ENCODE data around the gene KLF16. TPM values are rescaled to one million over a fixed set of nuclear protein-coding genes. Genes with fewer than 3 reads are reported as not detected.

Gene KLF16
- total RNA-seq, 2 donors from 2014 or later = 7.7 to 11.0 TPM

DNA sequence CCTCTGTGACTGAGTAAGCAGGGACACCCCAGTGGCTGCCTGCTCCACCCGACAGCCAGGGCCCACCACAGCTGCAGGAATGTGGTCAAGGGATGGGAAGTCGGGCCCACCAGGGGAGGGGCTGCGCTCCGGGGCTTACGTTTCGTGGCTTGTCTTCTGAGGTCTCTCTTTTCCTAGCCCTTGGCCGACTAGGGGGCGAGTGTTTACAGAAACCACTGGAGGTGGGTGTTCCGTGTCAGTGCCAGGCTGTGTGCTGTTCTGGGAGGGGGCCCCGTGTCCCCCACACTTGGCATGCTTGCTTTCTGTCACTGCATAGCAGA is 46.3 kb upstream of the KLF16 start:
- Histone ChIP-seq H3K9me3 (no peaks in the 10 kb centered on the region), H3K27ac (no peak overlapping the region), H3K4me3 (no peak overlapping the region)

DNA sequence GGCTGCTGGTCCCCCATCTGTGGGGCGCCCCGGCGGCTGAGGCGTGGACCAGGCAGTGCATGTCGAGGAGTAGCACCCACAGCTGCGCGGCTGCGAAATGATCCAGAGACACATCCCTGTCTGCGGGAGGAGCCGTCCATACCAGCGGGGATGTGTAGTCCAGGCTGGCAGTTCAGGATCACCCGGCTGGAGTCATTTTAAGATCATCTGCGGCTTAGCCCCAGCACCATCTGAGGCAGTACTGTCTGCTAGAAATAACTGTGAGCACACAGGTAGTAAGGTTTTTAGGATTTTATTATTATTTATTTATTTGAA is 44.9 kb upstream of the KLF16 start:
- no peaks in the 10 kb centered on the region for H3K27me3 ChIP-seq (replicated peaks; ENCODE audit: insufficient read depth)
- no peaks in the 10 kb centered on the region for H3K9me3 ChIP-seq
- TF ChIP-seq, protein P1, sequence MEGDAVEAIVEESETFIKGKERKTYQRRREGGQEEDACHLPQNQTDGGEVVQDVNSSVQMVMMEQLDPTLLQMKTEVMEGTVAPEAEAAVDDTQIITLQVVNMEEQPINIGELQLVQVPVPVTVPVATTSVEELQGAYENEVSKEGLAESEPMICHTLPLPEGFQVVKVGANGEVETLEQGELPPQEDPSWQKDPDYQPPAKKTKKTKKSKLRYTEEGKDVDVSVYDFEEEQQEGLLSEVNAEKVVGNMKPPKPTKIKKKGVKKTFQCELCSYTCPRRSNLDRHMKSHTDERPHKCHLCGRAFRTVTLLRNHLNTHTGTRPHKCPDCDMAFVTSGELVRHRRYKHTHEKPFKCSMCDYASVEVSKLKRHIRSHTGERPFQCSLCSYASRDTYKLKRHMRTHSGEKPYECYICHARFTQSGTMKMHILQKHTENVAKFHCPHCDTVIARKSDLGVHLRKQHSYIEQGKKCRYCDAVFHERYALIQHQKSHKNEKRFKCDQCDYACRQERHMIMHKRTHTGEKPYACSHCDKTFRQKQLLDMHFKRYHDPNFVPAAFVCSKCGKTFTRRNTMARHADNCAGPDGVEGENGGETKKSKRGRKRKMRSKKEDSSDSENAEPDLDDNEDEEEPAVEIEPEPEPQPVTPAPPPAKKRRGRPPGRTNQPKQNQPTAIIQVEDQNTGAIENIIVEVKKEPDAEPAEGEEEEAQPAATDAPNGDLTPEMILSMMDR (IDR thresholded peaks at IDR 0.05) = no peak
- ATAC-seq (ENCODE audit: insufficient number of reproducible peaks, low FRiP score, low read depth) (no peak), DNase-seq (ENCODE audit: low spot score) (no peak)
- no peak overlapping the region for H3K4me3 ChIP-seq
- no peak overlapping the region for H3K27ac ChIP-seq
- H3K4me1 ChIP-seq (ENCODE audit: control insufficient read depth in 1 of 2, low read depth in 2 of 2) = peaks cover 9 to 25% of the 10 kb centered on the region in 2 donors
- H3K36me3 ChIP-seq = peaks cover 7% of the 10 kb centered on the region

More for the DNA sequence above, 46.3 kb upstream of the KLF16 start:
- Histone ChIP-seq H3K36me3 (peaks cover 11% of the 10 kb centered on the region), H3K27me3 (replicated peaks; ENCODE audit: insufficient read depth) (no peaks in the 10 kb centered on the region), H3K4me1 (ENCODE audit: control insufficient read depth in 1 of 2, low read depth in 2 of 2) (peaks cover 5 to 11% of the 10 kb centered on the region in 2 donors)
- TF ChIP-seq, protein P1 (IDR thresholded peaks at IDR 0.05) = no peak
- DNase-seq (ENCODE audit: low spot score) (no peak), ATAC-seq (ENCODE audit: insufficient number of reproducible peaks, low FRiP score, low read depth) (no peak)

DNA sequence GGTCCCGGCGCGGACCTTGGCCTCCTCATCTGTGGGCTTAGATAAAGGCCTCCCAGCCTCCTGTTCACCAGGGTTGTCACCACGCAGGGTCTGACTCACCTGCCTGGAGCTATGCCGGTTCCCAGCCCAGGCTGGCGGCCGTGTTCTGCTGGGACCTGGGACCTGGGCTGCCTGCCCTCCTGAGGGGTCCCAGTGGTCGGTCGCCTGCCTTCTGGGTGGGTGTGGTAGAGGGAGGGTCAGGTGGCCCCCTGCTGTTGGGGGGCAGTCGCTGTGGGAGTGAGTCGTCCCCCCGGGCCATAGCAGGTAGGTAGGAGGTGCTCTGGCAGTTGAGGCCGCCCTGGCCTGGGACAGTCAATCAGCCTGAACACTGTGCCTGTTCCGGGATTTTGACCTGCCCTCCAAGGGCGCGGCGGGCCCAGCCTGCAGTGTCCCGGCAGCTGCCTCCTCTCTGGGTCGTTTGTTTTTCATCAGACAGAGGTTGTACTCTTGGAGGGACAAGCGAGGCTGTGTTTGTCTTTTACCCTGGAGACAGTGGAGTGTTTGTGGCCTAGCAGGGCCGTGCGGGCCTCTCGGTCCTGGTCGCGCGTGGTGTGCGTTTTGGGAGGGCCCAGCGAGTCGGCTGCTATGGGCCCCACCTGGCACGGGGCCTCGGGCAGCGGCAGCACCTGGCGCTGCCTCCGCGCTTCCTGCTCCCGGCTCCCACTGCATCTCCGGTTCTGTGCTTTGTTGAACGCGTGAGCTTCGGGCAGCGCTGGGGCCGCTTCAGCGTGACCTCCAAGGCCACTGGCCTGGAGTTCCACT is 44.4 kb upstream of the KLF16 start:
- DNase-seq (ENCODE audit: low spot score) (no peak), ATAC-seq (ENCODE audit: insufficient number of reproducible peaks, low FRiP score, low read depth) (no peak)
- H3K4me3 ChIP-seq = no peak overlapping the region
- no peaks in the 10 kb centered on the region for H3K27me3 ChIP-seq (replicated peaks; ENCODE audit: insufficient read depth)
- no peaks in the 10 kb centered on the region for H3K9me3 ChIP-seq
- H3K4me1 ChIP-seq (ENCODE audit: control insufficient read depth in 1 of 2, low read depth in 2 of 2) = peaks cover 9 to 30% of the 10 kb centered on the region in 2 donors
- peaks cover 1% of the 10 kb centered on the region for H3K36me3 ChIP-seq
- no peak overlapping the region for H3K27ac ChIP-seq
- TF ChIP-seq, protein P1 (IDR thresholded peaks at IDR 0.05) = no peak

DNA sequence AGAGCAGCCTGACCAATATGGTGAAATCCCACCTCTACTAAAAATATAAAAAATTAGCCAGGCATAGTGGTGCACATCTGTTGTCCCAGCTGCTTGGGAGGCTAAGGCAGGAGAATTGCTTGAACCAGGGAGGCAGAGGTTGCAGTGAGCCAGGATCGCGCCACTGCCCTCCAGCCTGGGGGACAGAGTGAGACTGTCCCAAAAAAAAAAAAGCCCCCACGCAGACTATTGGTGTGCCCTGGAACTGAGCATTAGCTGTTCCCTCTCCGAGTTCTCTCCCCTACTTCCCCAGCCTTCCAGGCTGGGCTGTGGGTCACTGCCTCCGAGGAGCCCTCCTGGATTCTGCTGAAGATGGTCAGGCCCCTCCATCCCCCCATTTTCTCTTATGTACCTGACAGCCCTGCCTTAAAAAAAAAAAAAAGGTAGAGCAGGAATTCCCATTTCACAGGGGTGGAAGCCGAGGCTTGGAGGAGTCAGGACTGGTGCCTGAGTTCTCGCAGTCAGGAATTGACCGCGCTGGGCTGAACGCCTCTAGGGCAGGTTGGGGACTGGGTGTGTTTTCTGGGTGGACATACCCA is 43.7 kb upstream of the KLF16 start:
- no peak for ATAC-seq (ENCODE audit: insufficient number of reproducible peaks, low FRiP score, low read depth)
- Histone ChIP-seq H3K27me3 (replicated peaks; ENCODE audit: insufficient read depth) (no peaks in the 10 kb centered on the region), H3K4me1 (ENCODE audit: control insufficient read depth in 1 of 2, low read depth in 2 of 2) (peaks cover 9 to 32% of the 10 kb centered on the region in 2 donors), H3K4me3 (no peak overlapping the region), H3K36me3 (no peaks in the 10 kb centered on the region), H3K9me3 (no peaks in the 10 kb centered on the region), H3K27ac (no peak overlapping the region)
- TF ChIP-seq, protein P1 (IDR thresholded peaks at IDR 0.05) = no peak
- DNase-seq (ENCODE audit: low spot score) = no peak

DNA sequence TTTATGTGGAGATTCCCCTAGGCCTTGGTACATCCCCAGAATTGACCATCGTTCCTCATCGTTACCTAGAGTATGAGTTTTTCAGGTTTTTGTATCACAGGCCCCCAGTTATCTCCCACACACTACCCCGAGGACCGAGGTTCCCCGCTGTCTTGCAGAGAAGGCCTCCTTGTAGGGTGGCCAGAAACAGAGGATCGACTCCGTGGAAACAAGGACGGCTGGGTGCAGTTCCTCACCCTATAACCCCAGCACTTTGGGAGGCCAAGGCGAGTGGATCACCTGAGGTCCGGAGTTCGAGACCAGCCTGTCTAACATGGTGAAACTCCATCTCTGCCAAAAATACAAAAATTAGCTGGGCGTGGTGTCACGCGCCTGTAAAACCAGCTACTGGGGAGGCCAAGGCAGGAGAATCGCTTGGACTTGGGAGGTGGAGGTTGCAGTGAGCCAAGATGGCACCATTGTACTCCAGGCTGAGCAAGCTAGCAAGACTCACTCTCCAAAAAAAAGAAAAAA is 42.5 kb upstream of the KLF16 start:
- Histone ChIP-seq H3K9me3 (no peaks in the 10 kb centered on the region), H3K4me3 (peak overlapping the region; percentile 79), H3K27me3 (replicated peaks; ENCODE audit: insufficient read depth) (no peaks in the 10 kb centered on the region), H3K4me1 (ENCODE audit: control insufficient read depth in 1 of 2, low read depth in 2 of 2) (peaks cover 9 to 32% of the 10 kb centered on the region in 2 donors), H3K36me3 (no peaks in the 10 kb centered on the region), H3K27ac (peak overlapping the region; percentile 38 to 80)
- DNase-seq (ENCODE audit: low spot score) (no peak), ATAC-seq (ENCODE audit: insufficient number of reproducible peaks, low FRiP score, low read depth) (no peak)
- TF ChIP-seq, protein P1 (IDR thresholded peaks at IDR 0.05) = no peak

Measured in thoracic aorta (tissue), 2 donors.